ENCODE measurements around the gene ELMO1.

DNA sequence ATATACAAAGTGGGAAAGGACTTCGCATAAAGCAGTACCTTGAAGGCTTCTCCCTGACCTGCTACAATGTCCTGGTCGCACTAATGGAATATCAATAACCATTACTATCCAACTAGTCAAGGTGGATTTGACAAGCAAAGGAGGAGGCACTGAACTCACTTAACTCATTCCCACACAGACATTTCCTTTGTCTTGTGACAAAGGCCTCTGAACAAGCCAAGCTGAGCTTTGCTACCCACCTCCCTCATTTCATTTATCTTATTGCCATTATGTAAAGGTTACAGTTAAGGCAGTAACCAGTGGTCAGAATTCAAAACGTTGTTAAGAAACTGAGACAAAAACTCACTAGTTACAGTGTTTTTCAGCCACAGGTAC, 7.3 kb downstream of the ELMO1 start:
- no peak for TF ChIP-seq CTCF (IDR thresholded peaks at IDR 0.05)
- TF ChIP-seq POLR2AphosphoS5 (IDR thresholded peaks at IDR 0.05) = no peak
